ENCODE results near the gene SETSIP. TPM values are rescaled to one million over a fixed set of nuclear protein-coding genes. Genes with fewer than 3 reads are reported as not detected.

SETSIP gene
- total and polyA plus RNA-seq, 4 donors = 0.09 TPM; not detected in 3

- TF ChIP-seq RAD21 (IDR thresholded peaks at IDR 0.05) (no peak), YY1 (IDR thresholded peaks at IDR 0.05) (no peak), EGR1 (IDR thresholded peaks at IDR 0.05; ENCODE audit: low read depth in 2 of 2) (no peak), GABPA (IDR thresholded peaks at IDR 0.05 in 1 of 2, conservative IDR thresholded peaks at IDR 0.05 in 1 of 2) (no peak), JUND (IDR thresholded peaks at IDR 0.05) (no peak)
These were observed 31.6 kb downstream of the SETSIP start (continued) for GRCh38 chr1:92043621-92044020.

DNA sequence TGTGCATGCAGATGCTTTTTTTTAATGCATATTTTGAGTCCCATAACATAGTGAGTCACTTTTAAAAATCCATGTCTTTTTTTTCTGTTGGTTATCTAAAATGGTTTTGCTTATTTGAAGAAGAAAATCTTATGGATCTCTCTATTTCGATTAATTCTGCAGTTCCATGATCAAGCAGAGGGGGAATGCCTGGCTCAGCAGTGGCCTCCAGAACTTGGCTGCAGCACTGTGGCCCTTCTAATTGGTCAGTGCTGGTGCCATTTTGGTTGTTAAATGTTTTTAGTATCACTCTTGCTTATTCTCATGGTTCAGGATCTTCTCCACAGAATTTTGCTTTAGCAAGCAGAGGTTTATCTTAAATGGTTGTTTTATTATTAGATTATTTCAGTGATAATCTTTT lies 34.2 kb downstream of the SETSIP start:
- no peak overlapping the region for H3K4me3 ChIP-seq (ENCODE audit: low read depth in 1 of 3, low read length in 3 of 3)
- no peak for DNase-seq (ENCODE audit: low spot score)

GRCh38 chr1:92038695-92039346 lies 36.4 kb downstream of the SETSIP start:
- no peak overlapping the region for H3K9ac ChIP-seq (ENCODE audit: low read depth in 1 of 2, low read length in 2 of 2)
- no peaks in the 10 kb centered on the region for H3K27me3 ChIP-seq (ENCODE audit: control insufficient read depth in 4 of 4, insufficient read depth in 4 of 4, low read length in 3 of 4)
- no peak overlapping the region for H3K4me3 ChIP-seq (ENCODE audit: low read depth in 1 of 3, low read length in 3 of 3)
- 85% methylated on average over 2 of the region's 2 CpGs for WGBS
- no peak for DNase-seq (ENCODE audit: low spot score)
- H3K9me3 ChIP-seq (ENCODE audit: control insufficient read depth in 4 of 4, low read length in 3 of 4) = no peaks in the 10 kb centered on the region
- no peak overlapping the region for H3K27ac ChIP-seq (ENCODE audit: low read depth in 1 of 2, low read length in 2 of 2)
- no peaks in the 10 kb centered on the region for H3K36me3 ChIP-seq (ENCODE audit: control insufficient read depth in 4 of 4, insufficient read depth in 3 of 4, low read depth in 1 of 4, low read length in 3 of 4)
- no peaks in the 10 kb centered on the region for H3K4me1 ChIP-seq (ENCODE audit: control insufficient read depth in 4 of 4, insufficient read depth in 4 of 4, low read length in 3 of 4)
- TF ChIP-seq RXRA (IDR thresholded peaks at IDR 0.05) = peak; percentile 64 to 85
- TF ChIP-seq HNF4A (conservative IDR thresholded peaks at IDR 0.05) = peak; percentile 72 to 92
- TF ChIP-seq FOXA2 (IDR thresholded peaks at IDR 0.05) = no peak
- no peak for TF ChIP-seq ATF3 (IDR thresholded peaks at IDR 0.05)
- no peak for TF ChIP-seq SP1 (IDR thresholded peaks at IDR 0.05)
- no peak for TF ChIP-seq TAF1 (conservative IDR thresholded peaks at IDR 0.05)
- TF ChIP-seq GABPA (IDR thresholded peaks at IDR 0.05 in 1 of 2, conservative IDR thresholded peaks at IDR 0.05 in 1 of 2) = no peak
- no peak for TF ChIP-seq EGR1 (IDR thresholded peaks at IDR 0.05; ENCODE audit: low read depth in 2 of 2)
- no peak for TF ChIP-seq JUND (IDR thresholded peaks at IDR 0.05)
- peak; percentile 4 to 11 for TF ChIP-seq RAD21 (IDR thresholded peaks at IDR 0.05)
- TF ChIP-seq, protein P1, sequence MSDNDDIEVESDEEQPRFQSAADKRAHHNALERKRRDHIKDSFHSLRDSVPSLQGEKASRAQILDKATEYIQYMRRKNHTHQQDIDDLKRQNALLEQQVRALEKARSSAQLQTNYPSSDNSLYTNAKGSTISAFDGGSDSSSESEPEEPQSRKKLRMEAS (IDR thresholded peaks at IDR 0.05) = no peak
- TF ChIP-seq NR2F2 (IDR thresholded peaks at IDR 0.05) = peak; percentile 48
- TF ChIP-seq CTCF (IDR thresholded peaks at IDR 0.05; ENCODE audit: low read depth, low read length, missing input control) = peak; percentile 5
- TF ChIP-seq FOXA1 (IDR thresholded peaks at IDR 0.05) = no peak
- TF ChIP-seq, protein P2, sequence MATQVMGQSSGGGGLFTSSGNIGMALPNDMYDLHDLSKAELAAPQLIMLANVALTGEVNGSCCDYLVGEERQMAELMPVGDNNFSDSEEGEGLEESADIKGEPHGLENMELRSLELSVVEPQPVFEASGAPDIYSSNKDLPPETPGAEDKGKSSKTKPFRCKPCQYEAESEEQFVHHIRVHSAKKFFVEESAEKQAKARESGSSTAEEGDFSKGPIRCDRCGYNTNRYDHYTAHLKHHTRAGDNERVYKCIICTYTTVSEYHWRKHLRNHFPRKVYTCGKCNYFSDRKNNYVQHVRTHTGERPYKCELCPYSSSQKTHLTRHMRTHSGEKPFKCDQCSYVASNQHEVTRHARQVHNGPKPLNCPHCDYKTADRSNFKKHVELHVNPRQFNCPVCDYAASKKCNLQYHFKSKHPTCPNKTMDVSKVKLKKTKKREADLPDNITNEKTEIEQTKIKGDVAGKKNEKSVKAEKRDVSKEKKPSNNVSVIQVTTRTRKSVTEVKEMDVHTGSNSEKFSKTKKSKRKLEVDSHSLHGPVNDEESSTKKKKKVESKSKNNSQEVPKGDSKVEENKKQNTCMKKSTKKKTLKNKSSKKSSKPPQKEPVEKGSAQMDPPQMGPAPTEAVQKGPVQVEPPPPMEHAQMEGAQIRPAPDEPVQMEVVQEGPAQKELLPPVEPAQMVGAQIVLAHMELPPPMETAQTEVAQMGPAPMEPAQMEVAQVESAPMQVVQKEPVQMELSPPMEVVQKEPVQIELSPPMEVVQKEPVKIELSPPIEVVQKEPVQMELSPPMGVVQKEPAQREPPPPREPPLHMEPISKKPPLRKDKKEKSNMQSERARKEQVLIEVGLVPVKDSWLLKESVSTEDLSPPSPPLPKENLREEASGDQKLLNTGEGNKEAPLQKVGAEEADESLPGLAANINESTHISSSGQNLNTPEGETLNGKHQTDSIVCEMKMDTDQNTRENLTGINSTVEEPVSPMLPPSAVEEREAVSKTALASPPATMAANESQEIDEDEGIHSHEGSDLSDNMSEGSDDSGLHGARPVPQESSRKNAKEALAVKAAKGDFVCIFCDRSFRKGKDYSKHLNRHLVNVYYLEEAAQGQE (IDR thresholded peaks at IDR 0.05) = no peak
- no peak for TF ChIP-seq HNF4G (IDR thresholded peaks at IDR 0.05)
- peak; percentile 30 for TF ChIP-seq YY1 (IDR thresholded peaks at IDR 0.05)

More for the DNA sequence above, 34.2 kb downstream of the SETSIP start:
- no peak overlapping the region for H3K27ac ChIP-seq (ENCODE audit: low read depth in 1 of 2, low read length in 2 of 2)
- no peaks in the 10 kb centered on the region for H3K27me3 ChIP-seq (ENCODE audit: control insufficient read depth in 4 of 4, insufficient read depth in 4 of 4, low read length in 3 of 4)
- H3K9me3 ChIP-seq (ENCODE audit: control insufficient read depth in 4 of 4, low read length in 3 of 4) = no peaks in the 10 kb centered on the region
- no peak overlapping the region for H3K9ac ChIP-seq (ENCODE audit: low read depth in 1 of 2, low read length in 2 of 2)
- H3K4me1 ChIP-seq (ENCODE audit: control insufficient read depth in 4 of 4, insufficient read depth in 4 of 4, low read length in 3 of 4) = no peaks in the 10 kb centered on the region
- WGBS = 91% methylated on average over 1 of the region's 1 CpG
- no peaks in the 10 kb centered on the region for H3K36me3 ChIP-seq (ENCODE audit: control insufficient read depth in 4 of 4, insufficient read depth in 3 of 4, low read depth in 1 of 4, low read length in 3 of 4)
- TF ChIP-seq NR2F2 (IDR thresholded peaks at IDR 0.05) (no peak), ATF3 (IDR thresholded peaks at IDR 0.05) (no peak), HNF4G (IDR thresholded peaks at IDR 0.05) (no peak), EGR1 (IDR thresholded peaks at IDR 0.05; ENCODE audit: low read depth in 2 of 2) (no peak), JUND (IDR thresholded peaks at IDR 0.05) (no peak), CTCF (IDR thresholded peaks at IDR 0.05; ENCODE audit: low read depth, low read length, missing input control) (no peak), FOXA1 (IDR thresholded peaks at IDR 0.05) (no peak)
